Measurements from ENCODE around the gene VPS35. TPM values are rescaled to one million over a fixed set of nuclear protein-coding genes. Genes with fewer than 3 reads are reported as not detected.
"Not testable (repeated sequence)": the region's sequence is repeated elsewhere in the genome, so short reads cannot be mapped to it uniquely, and the experiment has no call there.

Gene VPS35
- total and polyA plus RNA-seq, 3 experiments from 2014 or later = 69.2 to 89.8 (median 89.0) TPM

- H3K36me3 ChIP-seq (ENCODE audit: insufficient read depth, low read length); DNase-seq; H3K4me3 ChIP-seq (ENCODE audit: low read length); H3K27me3 ChIP-seq (ENCODE audit: insufficient read depth, low read length, poor library complexity, severe bottlenecking); H3K9me3 ChIP-seq (ENCODE audit: low read length); H3K27ac ChIP-seq (ENCODE audit: low read depth, low read length); CTCF ChIA-PET; H3K4me1 ChIP-seq (ENCODE audit: insufficient read depth, low read length); H3K27ac Mint-ChIP-seq; POLR2A ChIA-PET; H3K27me3 Mint-ChIP-seq; H3K4me3 Mint-ChIP-seq; H3K9me3 Mint-ChIP-seq; H3K36me3 Mint-ChIP-seq: not testable (repeated sequence)
- peaks cover 22 to 24% (median 23%) of the 10 kb centered on the region in 3 donors for H3K4me1 Mint-ChIP-seq
These were observed 65.7 kb downstream of the VPS35 start for GRCh38 chr16:46623246-46623645.

GRCh38 chr16:46621934-46622676 is 66.9 kb downstream of the VPS35 start:
- DNase-seq = no peak
- H3K9me3 ChIP-seq (ENCODE audit: low read length) = no peaks in the 10 kb centered on the region
- ChIA-PET POLR2A (no interaction called here), CTCF (no interaction called here)
- no peak overlapping the region for H3K27ac ChIP-seq (ENCODE audit: low read depth, low read length)
- no peaks in the 10 kb centered on the region for H3K36me3 ChIP-seq (ENCODE audit: insufficient read depth, low read length)
- H3K4me1 Mint-ChIP-seq = peaks cover 22 to 24% (median 23%) of the 10 kb centered on the region in 3 donors
- H3K36me3 Mint-ChIP-seq = peaks cover 0 to 2% (median 0%) of the 10 kb centered on the region in 3 donors
- peaks cover 4% of the 10 kb centered on the region for H3K4me1 ChIP-seq (ENCODE audit: insufficient read depth, low read length)
- H3K27me3 ChIP-seq (ENCODE audit: insufficient read depth, low read length, poor library complexity, severe bottlenecking) = no peaks in the 10 kb centered on the region
- H3K27ac Mint-ChIP-seq = peak overlapping the region in 7 of 8 donors; percentile 1 to 92 (median 63)
- no peak overlapping the region for H3K4me3 ChIP-seq (ENCODE audit: low read length)
- H3K27me3 Mint-ChIP-seq = no peaks in the 10 kb centered on the region
- H3K4me3 Mint-ChIP-seq = peak overlapping the region; percentile 87 to 95 (median 91)
- H3K9me3 Mint-ChIP-seq = no peaks in the 10 kb centered on the region

GRCh38 chr16:46621006-46621933 is 67.7 kb downstream of the VPS35 start, which contains the start of gene SHCBP1:
TSS of gene SHCBP1 (minus strand) at chr16:46621379. CDS start at chr16:46621359, 20 bp downstream.
- Mint-ChIP-seq H3K27ac (peak within 1 kb of the TSS; percentile 58 to 92 (median 76)), H3K36me3 (peaks cover 0 to 2% (median 0%) of the 10 kb centered on the region in 3 donors), H3K9me3 (no peaks in the 10 kb centered on the region), H3K4me1 (peaks cover 22 to 25% (median 24%) of the 10 kb centered on the region in 3 donors), H3K4me3 (peak within 1 kb of the TSS; percentile 87 to 95 (median 91)), H3K27me3 (no peaks in the 10 kb centered on the region)
- peaks cover 4% of the 10 kb centered on the region for H3K4me1 ChIP-seq (ENCODE audit: insufficient read depth, low read length)
- POLR2A ChIA-PET = no interaction called here
- no peaks in the 10 kb centered on the region for H3K36me3 ChIP-seq (ENCODE audit: insufficient read depth, low read length)
- CTCF ChIA-PET = no interaction called here
- peak; percentile 24 to 77 (median 56) for DNase-seq
- H3K4me3 ChIP-seq (ENCODE audit: low read length) = peak within 1 kb of the TSS; percentile 67
- no peaks in the 10 kb centered on the region for H3K27me3 ChIP-seq (ENCODE audit: insufficient read depth, low read length, poor library complexity, severe bottlenecking)
- H3K27ac ChIP-seq (ENCODE audit: low read depth, low read length) = peak within 1 kb of the TSS; percentile 59
- H3K9me3 ChIP-seq (ENCODE audit: low read length) = no peaks in the 10 kb centered on the region

- DNase-seq = no peak
- CTCF ChIA-PET = no interaction called here
These were observed 68.5 kb downstream of the VPS35 start for GRCh38 chr16:46620266-46621005.

GRCh38 chr16:46618516-46618915 is 70.5 kb downstream of the VPS35 start:
- no peaks in the 10 kb centered on the region for H3K27me3 Mint-ChIP-seq
- no peaks in the 10 kb centered on the region for H3K9me3 ChIP-seq (ENCODE audit: low read length)
- no peaks in the 10 kb centered on the region for H3K9me3 Mint-ChIP-seq
- POLR2A ChIA-PET = interaction anchor here (0.6 kb wide), 1 partner anchor 10 kb away, joined by 4 read pairs; no protein-coding TSS in a partner anchor
- peaks cover 0 to 2% (median 0%) of the 10 kb centered on the region in 3 donors for H3K36me3 Mint-ChIP-seq
- CTCF ChIA-PET = no interaction called here
- no peak for DNase-seq
- peaks cover 24 to 29% (median 24%) of the 10 kb centered on the region in 3 donors for H3K4me1 Mint-ChIP-seq
- H3K4me3 ChIP-seq (ENCODE audit: low read length) = no peak overlapping the region
- H3K27me3 ChIP-seq (ENCODE audit: insufficient read depth, low read length, poor library complexity, severe bottlenecking) = no peaks in the 10 kb centered on the region
- H3K27ac Mint-ChIP-seq = no peak overlapping the region
- no peak overlapping the region for H3K27ac ChIP-seq (ENCODE audit: low read depth, low read length)
- H3K4me3 Mint-ChIP-seq = no peak overlapping the region
- peaks cover 4% of the 10 kb centered on the region for H3K4me1 ChIP-seq (ENCODE audit: insufficient read depth, low read length)
- H3K36me3 ChIP-seq (ENCODE audit: insufficient read depth, low read length) = no peaks in the 10 kb centered on the region

More at GRCh38 chr16:46620266-46621005, 68.5 kb downstream of the VPS35 start:
- H3K4me1 ChIP-seq (ENCODE audit: insufficient read depth, low read length) = peaks cover 4% of the 10 kb centered on the region
- Mint-ChIP-seq H3K27ac (peak overlapping the region in 6 of 8 donors; percentile 42 to 89 (median 69)), H3K4me3 (peak overlapping the region; percentile 87 to 95 (median 91)), H3K36me3 (peaks cover 0 to 2% (median 0%) of the 10 kb centered on the region in 3 donors), H3K9me3 (no peaks in the 10 kb centered on the region), H3K4me1 (peaks cover 22 to 29% (median 24%) of the 10 kb centered on the region in 3 donors), H3K27me3 (no peaks in the 10 kb centered on the region)
- H3K27ac ChIP-seq (ENCODE audit: low read depth, low read length) = peak overlapping the region; percentile 59
- H3K9me3 ChIP-seq (ENCODE audit: low read length) = no peaks in the 10 kb centered on the region
- no peaks in the 10 kb centered on the region for H3K27me3 ChIP-seq (ENCODE audit: insufficient read depth, low read length, poor library complexity, severe bottlenecking)
- no peaks in the 10 kb centered on the region for H3K36me3 ChIP-seq (ENCODE audit: insufficient read depth, low read length)
- POLR2A ChIA-PET = no interaction called here
- peak overlapping the region; percentile 67 for H3K4me3 ChIP-seq (ENCODE audit: low read length)

GRCh38 chr16:46614006-46614405 is 75.0 kb downstream of the VPS35 start:
- Histone ChIP-seq H3K27ac (ENCODE audit: low read depth, low read length) (no peak overlapping the region), H3K27me3 (ENCODE audit: insufficient read depth, low read length, poor library complexity, severe bottlenecking) (no peaks in the 10 kb centered on the region), H3K4me1 (ENCODE audit: insufficient read depth, low read length) (no peaks in the 10 kb centered on the region), H3K4me3 (ENCODE audit: low read length) (no peak overlapping the region), H3K9me3 (ENCODE audit: low read length) (no peaks in the 10 kb centered on the region), H3K36me3 (ENCODE audit: insufficient read depth, low read length) (no peaks in the 10 kb centered on the region)
- H3K27me3 Mint-ChIP-seq = no peaks in the 10 kb centered on the region
- H3K4me3 Mint-ChIP-seq = no peak overlapping the region
- H3K36me3 Mint-ChIP-seq = no peaks in the 10 kb centered on the region
- ChIA-PET CTCF (interaction anchor here (0.5 kb wide), 1 partner anchor 52 kb away, joined by 3 read pairs; no protein-coding TSS in a partner anchor), POLR2A (no interaction called here)
- no peak overlapping the region for H3K27ac Mint-ChIP-seq
- H3K9me3 Mint-ChIP-seq = no peaks in the 10 kb centered on the region
- H3K4me1 Mint-ChIP-seq = peaks cover 0 to 6% (median 2%) of the 10 kb centered on the region in 3 donors
- no peak for DNase-seq

GRCh38 chr16:46613352-46613751 is 75.6 kb downstream of the VPS35 start:
- no peak for DNase-seq
- Histone ChIP-seq H3K36me3 (ENCODE audit: insufficient read depth, low read length) (no peaks in the 10 kb centered on the region), H3K4me1 (ENCODE audit: insufficient read depth, low read length) (no peaks in the 10 kb centered on the region), H3K27me3 (ENCODE audit: insufficient read depth, low read length, poor library complexity, severe bottlenecking) (no peaks in the 10 kb centered on the region), H3K4me3 (ENCODE audit: low read length) (no peak overlapping the region), H3K27ac (ENCODE audit: low read depth, low read length) (no peak overlapping the region), H3K9me3 (ENCODE audit: low read length) (no peaks in the 10 kb centered on the region)
- Mint-ChIP-seq H3K36me3 (no peaks in the 10 kb centered on the region), H3K4me3 (no peak overlapping the region), H3K4me1 (peaks cover 0 to 6% (median 2%) of the 10 kb centered on the region in 3 donors), H3K27ac (no peak overlapping the region), H3K9me3 (no peaks in the 10 kb centered on the region), H3K27me3 (no peaks in the 10 kb centered on the region)
- ChIA-PET CTCF (no interaction called here), POLR2A (no interaction called here)

Measured in CD8-positive, alpha-beta memory T cell (primary cell).